ENCODE measurements around the gene GALNT2. TPM values are rescaled to one million over a fixed set of nuclear protein-coding genes. Genes with fewer than 3 reads are reported as not detected.

The GALNT2 gene
- total RNA-seq, 2 donors from 2014 or later, result 47.4 to 67.3 TPM

DNA sequence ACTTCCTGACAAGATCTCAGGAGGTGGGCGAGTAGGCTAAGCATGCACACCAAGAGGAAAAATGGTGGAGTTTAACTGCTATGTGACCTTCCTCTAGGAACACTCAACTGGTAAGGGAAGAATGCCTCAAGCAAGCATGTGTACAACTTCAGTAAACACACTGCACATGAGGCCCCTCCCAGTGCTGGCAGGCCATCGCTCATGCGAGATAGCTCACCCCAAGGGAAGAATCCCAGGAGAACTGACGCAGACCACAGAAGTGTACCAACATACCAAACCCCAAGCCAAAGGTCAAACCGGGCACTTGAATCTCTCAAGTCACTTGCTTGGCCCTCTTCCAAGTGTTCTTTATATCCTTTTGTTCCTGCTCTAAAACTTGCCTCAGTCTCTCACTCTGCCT lies 40.5 kb upstream of the GALNT2 start:
- DNase-seq, result peak; percentile 55
- intact Hi-C loops (cut with DNase I), result no loop called here
- H3K36me3 ChIP-seq, result no peaks in the 10 kb centered on the region

DNA sequence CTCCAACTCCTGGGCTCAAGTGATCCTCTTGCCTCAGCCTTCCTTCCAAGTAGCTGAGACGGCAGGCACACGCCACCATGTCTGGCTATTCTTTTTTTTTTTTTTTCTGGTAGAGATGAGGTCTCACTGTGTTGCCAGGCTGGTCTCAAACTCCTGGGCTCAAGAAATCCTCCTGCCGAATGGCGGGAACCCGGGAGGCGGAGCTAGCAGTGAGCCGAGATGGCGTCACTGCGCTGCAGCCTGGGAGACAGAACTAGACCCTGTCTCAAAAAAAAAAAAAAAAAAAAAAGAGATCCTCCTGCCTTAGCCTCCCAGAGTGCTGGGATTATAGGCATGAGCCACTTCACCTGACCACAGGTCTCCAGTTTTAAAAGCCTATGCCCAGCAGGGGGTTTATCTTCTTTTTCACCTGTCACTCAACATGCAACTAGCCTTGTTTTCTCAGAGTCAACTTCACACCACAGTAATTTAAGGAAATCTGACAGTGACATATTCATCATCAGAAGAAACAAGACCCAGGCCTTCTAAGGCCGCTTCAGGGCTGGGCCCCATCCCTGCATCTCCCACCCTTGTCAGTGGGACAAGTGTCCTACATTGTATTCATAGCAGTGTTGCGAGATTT lies 38.3 kb upstream of the GALNT2 start:
- no peak overlapping the region for H3K27ac ChIP-seq

More for the DNA sequence above, 40.5 kb upstream of the GALNT2 start:
- H3K9me3 ChIP-seq, result no peaks in the 10 kb centered on the region
- TF ChIP-seq, protein P1, sequence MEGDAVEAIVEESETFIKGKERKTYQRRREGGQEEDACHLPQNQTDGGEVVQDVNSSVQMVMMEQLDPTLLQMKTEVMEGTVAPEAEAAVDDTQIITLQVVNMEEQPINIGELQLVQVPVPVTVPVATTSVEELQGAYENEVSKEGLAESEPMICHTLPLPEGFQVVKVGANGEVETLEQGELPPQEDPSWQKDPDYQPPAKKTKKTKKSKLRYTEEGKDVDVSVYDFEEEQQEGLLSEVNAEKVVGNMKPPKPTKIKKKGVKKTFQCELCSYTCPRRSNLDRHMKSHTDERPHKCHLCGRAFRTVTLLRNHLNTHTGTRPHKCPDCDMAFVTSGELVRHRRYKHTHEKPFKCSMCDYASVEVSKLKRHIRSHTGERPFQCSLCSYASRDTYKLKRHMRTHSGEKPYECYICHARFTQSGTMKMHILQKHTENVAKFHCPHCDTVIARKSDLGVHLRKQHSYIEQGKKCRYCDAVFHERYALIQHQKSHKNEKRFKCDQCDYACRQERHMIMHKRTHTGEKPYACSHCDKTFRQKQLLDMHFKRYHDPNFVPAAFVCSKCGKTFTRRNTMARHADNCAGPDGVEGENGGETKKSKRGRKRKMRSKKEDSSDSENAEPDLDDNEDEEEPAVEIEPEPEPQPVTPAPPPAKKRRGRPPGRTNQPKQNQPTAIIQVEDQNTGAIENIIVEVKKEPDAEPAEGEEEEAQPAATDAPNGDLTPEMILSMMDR (IDR thresholded peaks at IDR 0.05), result no peak
- H3K27me3 ChIP-seq, result no peaks in the 10 kb centered on the region
- no peaks in the 10 kb centered on the region for H3K4me1 ChIP-seq
- H3K9ac ChIP-seq (ENCODE audit: low read depth in 2 of 2, low read length in 2 of 2), result no peak overlapping the region
- H3K27ac ChIP-seq, result no peak overlapping the region
- no peak overlapping the region for H3K4me3 ChIP-seq

DNA sequence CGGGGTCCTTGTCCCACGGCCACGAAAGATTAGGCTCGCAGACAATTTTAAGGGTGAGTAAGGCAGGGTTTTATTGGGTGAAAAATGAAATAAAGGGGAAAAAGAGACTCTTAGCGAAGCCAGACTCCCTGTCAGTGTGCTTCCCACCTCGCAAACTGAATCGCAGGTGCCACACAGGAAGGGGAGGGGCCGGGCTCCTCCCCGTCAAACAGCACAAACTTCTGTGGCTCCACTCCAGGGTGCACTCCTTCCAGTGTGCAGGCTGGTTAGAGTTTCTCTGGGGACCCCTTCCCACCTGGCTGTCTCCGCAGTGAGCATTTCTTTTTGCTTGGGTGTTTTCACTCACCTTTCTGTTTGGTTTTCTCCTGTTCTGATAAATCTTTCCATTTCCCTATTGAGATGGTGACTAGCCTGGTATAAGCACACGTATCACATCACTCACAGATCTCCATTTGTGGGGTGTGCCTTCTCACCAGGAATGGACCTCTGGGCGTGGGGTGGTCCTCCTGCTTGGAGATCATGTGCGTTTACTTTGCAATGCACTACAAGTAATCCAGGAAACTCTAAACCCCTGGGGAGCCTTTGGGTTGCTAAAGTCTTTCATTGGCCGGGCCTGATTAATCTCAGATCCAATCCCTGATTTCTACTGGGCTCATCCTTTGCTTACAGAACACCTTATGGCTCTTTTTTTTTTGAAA lies 37.6 kb upstream of the GALNT2 start:
- H3K4me1 ChIP-seq, result no peaks in the 10 kb centered on the region
- H3K9me3 ChIP-seq, result no peaks in the 10 kb centered on the region
- TF ChIP-seq, protein P1 (IDR thresholded peaks at IDR 0.05), result no peak
- intact Hi-C loops (cut with DNase I), result no loop called here
- no peak overlapping the region for H3K4me3 ChIP-seq
- no peak overlapping the region for H3K9ac ChIP-seq (ENCODE audit: low read depth in 2 of 2, low read length in 2 of 2)
- peak; percentile 31 for DNase-seq
- no peaks in the 10 kb centered on the region for H3K27me3 ChIP-seq
- no peaks in the 10 kb centered on the region for H3K36me3 ChIP-seq
- H3K27ac ChIP-seq, result no peak overlapping the region

More for the DNA sequence above, 38.3 kb upstream of the GALNT2 start:
- H3K9me3 ChIP-seq, result no peaks in the 10 kb centered on the region
- H3K36me3 ChIP-seq, result no peaks in the 10 kb centered on the region
- no peaks in the 10 kb centered on the region for H3K4me1 ChIP-seq
- TF ChIP-seq, protein P1 (IDR thresholded peaks at IDR 0.05), result no peak
- no peak overlapping the region for H3K9ac ChIP-seq (ENCODE audit: low read depth in 2 of 2, low read length in 2 of 2)
- DNase-seq, result no peak
- intact Hi-C loops (cut with DNase I), result no loop called here
- no peaks in the 10 kb centered on the region for H3K27me3 ChIP-seq
- H3K4me3 ChIP-seq, result no peak overlapping the region

DNA sequence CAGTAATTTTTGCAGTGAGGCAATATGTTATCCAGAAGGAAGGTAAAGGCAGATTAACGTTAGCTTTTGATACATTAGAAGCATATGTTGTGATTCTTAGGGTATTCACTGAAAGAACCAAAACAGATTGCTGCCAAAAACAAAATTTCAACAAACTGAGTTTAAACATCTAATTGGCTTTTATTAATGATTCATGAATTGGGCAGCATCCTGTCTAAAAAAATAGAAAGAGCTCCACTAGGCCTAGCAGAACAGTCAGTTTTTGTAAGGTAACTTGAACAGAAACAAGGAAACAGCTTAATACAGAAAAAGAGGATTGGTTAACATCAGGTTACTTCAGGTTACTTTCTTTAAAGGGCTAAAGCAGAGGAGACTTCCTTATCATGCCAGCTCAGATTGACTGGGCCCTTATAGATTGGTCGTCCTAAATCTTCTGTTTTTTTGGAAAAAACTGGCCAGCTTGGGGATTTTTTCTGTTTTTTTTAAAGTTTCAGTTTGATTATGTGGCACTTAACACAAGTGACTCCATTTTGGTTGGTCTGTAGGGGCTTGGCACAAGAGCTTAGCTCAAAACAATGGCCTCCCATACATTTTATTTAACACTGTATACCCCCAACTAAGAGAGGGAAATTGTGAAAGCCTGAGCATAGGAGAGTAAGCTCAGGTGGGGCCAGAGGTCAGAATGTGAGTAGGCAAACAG lies 36.8 kb upstream of the GALNT2 start:
- no peak overlapping the region for H3K9ac ChIP-seq (ENCODE audit: low read depth in 2 of 2, low read length in 2 of 2)
- H3K27ac ChIP-seq, result no peak overlapping the region
- no peaks in the 10 kb centered on the region for H3K4me1 ChIP-seq
- TF ChIP-seq, protein P1 (IDR thresholded peaks at IDR 0.05), result no peak
- no peak for DNase-seq
- H3K4me3 ChIP-seq, result no peak overlapping the region
- no peaks in the 10 kb centered on the region for H3K36me3 ChIP-seq
- H3K27me3 ChIP-seq, result no peaks in the 10 kb centered on the region
- intact Hi-C loops (cut with DNase I), result no loop called here
- no peaks in the 10 kb centered on the region for H3K9me3 ChIP-seq

DNA sequence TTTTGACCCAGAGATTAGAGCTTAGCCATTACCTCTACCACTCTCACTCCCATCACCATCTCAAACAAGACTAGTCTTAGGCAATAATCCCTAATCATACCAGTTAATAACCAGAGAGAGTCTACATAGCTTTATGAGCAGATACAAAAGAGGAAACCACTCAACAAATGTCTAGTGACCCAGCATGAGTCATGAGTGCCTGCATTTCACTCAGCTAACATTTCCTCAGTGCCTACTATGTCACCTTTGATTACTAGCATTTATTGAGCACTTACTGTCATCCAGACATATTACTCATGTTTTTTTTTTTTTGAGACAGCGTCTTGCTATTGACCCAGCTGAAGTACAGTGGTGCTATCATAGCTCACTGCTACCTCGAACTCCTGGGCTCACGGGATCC lies 35.9 kb upstream of the GALNT2 start:
- no peak for DNase-seq
- H3K4me3 ChIP-seq, result no peak overlapping the region
- H3K9me3 ChIP-seq, result no peaks in the 10 kb centered on the region
- TF ChIP-seq, protein P1 (IDR thresholded peaks at IDR 0.05), result no peak
- no peaks in the 10 kb centered on the region for H3K27me3 ChIP-seq
- H3K9ac ChIP-seq (ENCODE audit: low read depth in 2 of 2, low read length in 2 of 2), result no peak overlapping the region
- H3K36me3 ChIP-seq, result no peaks in the 10 kb centered on the region
- intact Hi-C loops (cut with DNase I), result no loop called here
- no peak overlapping the region for H3K27ac ChIP-seq
- H3K4me1 ChIP-seq, result no peaks in the 10 kb centered on the region

All from colonic mucosa (tissue), 4 donors.